ES-I3 (cell line): Measurements from ENCODE around the gene LMX1B.

Experiments used
- H3K36me3 ChIP-seq: 2 replicates; pipeline ENCODE4 v1.6.1; 2013; ENCODE audit warnings: mild to moderate bottlenecking, low read length, control low read depth, moderate library complexity; ENCODE audit not compliant: insufficient read depth
- H3K4me1 ChIP-seq: 2 replicates; pipeline ENCODE4 v1.6.1; 2013; ENCODE audit warnings: mild to moderate bottlenecking, control low read depth, low read length; ENCODE audit not compliant: insufficient read depth
- H3K9ac ChIP-seq: 2 replicates; pipeline ENCODE4 v1.6.1; 2013; ENCODE audit warnings: low read depth, mild to moderate bottlenecking, low read length, moderate library complexity
- H3K9me3 ChIP-seq: 2 replicates; pipeline ENCODE4 v1.6.1; 2013; ENCODE audit warnings: mild to moderate bottlenecking, low read length, moderate library complexity; ENCODE audit not compliant: control insufficient read depth, insufficient read depth

LMX1B gene

DNA sequence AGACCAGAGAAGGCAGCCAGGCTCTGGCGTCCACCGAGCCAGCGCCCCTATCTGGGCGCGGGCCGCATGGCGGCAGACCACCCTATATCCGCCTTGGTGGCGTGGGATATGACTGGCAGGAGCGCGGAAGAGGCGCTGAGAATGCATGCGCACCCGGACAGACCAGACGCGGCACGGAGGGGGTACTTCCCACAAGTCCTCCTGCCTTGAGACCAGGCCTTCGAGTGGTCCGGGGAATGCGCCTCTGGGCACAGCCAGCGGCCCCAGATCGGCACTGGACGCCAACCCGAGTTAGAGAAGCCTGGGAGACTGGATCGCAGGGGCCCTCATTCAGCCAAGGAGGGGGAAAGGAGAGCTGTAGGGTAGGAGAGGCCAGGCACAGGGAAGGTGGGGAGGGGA lies 2.5 kb upstream of the LMX1B start:
- no peaks in the 10 kb centered on the region for H3K9me3 ChIP-seq
- peak overlapping the region; percentile 44; the same call in 1 of the 2 replicates for H3K9ac ChIP-seq
- no peaks in the 10 kb centered on the region for H3K36me3 ChIP-seq
- H3K4me1 ChIP-seq = peaks cover 4% of the 10 kb centered on the region; the same call in 1 of the 2 replicates

DNA sequence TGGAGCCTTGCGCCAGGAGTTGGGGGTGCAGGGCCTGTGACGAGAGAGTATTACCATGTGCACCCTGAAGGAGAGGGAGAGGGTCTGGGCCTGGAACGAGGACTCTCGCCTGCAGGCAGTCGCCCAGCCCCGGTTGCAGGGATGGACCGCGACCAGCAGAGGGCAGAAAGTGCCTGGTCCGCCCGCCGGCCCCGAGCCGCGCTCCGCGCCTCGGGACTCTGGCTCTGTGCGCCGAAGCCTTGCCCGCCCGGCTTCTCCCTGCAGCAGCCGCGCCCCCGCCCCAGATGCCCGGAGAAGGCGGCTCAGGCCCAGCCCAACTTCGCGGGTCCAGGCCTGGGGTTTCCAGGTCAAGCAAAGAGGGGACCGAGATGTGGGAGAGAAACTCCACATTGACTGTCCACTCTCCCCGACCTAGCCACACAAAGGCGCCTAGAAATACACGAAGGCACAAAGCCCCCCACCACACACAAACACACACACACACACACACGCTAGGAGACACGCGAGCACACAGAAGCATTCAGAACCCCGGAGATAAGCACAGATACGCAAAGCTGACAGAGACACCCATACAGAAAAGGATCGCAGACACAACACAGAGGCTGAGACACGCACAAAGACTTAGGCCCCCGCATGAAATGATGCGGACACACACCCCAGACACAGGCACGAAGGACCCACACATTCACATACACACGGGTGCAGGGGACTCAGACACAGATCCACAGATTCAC lies 2.0 kb upstream of the LMX1B start:
- Histone ChIP-seq H3K9ac (peak overlapping the region; percentile 39; the same call in 1 of the 2 replicates), H3K36me3 (no peaks in the 10 kb centered on the region), H3K4me1 (peaks cover 10% of the 10 kb centered on the region; the same call in 1 of the 2 replicates), H3K9me3 (no peaks in the 10 kb centered on the region)

DNA sequence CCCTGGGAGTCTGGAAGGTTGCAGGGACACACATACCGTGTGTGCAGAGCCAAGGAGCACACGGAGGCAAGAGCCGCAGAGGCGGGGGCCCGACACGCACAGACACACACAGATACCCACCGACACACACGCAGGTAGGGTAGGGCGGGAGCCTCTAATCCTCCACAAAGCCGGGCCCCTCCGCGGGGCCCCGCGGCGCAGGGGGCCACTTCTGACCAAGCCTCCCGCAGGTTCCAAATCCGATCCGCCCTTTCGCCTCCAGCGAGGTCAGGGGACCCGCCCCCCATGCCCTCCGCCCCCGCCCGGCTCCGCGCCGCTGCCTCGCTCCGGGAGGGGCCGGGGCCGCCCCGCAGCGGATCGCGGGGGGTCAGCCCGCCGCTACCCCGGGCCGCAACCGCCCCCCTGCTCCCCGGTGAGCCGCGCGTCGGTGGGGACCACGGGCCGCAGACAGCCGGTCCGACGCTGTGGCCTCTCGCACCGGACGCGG lies 1.4 kb upstream of the LMX1B start:
- H3K9ac ChIP-seq = peak overlapping the region; percentile 39; the same call in 1 of the 2 replicates
- no peaks in the 10 kb centered on the region for H3K9me3 ChIP-seq
- no peaks in the 10 kb centered on the region for H3K36me3 ChIP-seq
- H3K4me1 ChIP-seq = peaks cover 16% of the 10 kb centered on the region

DNA sequence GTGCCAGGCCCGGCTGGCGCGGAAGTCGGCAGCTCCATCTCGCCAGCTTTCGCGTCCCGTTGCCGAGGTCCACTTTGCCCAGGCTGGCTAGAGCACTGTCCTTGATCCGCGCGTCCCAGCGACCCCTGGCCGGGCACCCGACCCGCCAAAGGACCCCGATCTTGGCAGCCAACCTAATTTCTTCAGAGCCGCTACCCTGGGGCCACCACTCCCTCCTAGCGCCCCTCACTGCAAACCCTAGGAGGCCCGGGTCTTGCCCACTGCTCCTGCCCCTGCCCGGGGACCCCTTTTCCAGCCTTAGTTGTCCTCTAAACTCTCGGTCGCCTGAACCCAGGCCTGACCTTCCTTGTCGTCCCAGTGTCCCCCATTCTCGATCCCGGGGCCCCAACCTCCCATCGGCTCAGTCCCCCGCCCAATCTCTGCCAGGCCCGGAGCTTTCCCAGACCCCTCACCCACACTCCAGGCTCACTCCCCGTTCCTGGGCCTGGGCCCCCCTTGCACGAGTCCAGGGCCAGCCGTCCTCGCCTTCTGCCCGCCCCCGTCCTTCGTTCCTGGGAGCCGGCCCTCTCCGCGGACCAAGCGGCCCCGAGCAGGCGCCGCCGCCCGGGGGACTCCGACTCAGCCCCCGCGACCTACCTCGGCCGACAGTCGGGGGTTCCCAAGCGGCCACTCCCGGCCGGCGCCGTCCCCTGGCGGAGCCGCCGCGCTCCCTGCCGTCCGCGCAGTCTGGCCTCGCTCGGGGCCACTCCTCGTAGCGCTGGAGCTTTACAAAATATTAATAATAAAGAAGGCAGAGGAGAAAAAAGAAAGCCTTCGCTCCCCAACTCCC lies 701 bp upstream of the LMX1B start:
- peaks cover 20% of the 10 kb centered on the region for H3K4me1 ChIP-seq
- no peaks in the 10 kb centered on the region for H3K9me3 ChIP-seq
- peak overlapping the region; percentile 39; the same call in 1 of the 2 replicates for H3K9ac ChIP-seq
- no peaks in the 10 kb centered on the region for H3K36me3 ChIP-seq

GRCh38 chr9:126614088-126614454 lies 343 bp downstream of the LMX1B start:
- no peaks in the 10 kb centered on the region for H3K9me3 ChIP-seq
- H3K36me3 ChIP-seq = no peaks in the 10 kb centered on the region
- peaks cover 24% of the 10 kb centered on the region for H3K4me1 ChIP-seq
- H3K9ac ChIP-seq = peak overlapping the region; percentile 3; the same call in 1 of the 2 replicates

DNA sequence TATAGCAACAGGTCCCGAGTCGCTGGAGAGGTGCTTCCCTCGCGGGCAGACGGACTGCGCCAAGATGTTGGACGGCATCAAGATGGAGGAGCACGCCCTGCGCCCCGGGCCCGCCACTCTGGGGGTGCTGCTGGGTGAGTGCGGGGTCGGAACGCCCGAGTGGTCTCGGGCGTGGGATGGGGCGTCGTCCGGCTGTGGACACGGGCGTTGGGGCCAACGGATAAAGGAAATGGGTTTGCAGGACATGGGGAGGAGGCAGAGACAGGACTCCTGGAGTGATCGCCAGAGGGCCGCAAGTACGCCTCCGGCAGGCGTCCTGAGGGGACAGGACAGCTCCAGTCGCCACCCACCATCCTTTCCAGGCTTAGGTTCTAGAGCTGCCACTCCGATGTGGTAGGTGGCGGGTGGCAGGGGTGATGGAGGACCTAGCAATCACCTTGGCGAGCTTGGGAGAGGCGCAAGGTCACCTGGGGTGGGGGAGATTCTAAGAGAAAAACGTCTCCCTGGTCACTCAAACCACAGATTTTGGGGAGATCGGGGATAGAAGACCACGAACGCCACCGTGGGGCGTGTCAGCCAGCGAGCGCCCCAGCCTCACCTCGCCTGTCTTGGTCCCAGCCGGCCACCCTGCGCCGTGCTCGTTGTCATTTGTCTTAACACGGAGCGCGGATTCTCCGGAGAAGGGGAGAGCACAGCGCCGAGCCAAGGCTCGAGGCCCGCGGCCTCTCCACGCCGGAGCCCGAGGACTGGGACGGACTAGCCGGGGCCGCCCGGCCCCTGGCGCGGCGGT lies 922 bp downstream of the LMX1B start:
- H3K9me3 ChIP-seq = no peaks in the 10 kb centered on the region
- peaks cover 24% of the 10 kb centered on the region for H3K4me1 ChIP-seq
- no peaks in the 10 kb centered on the region for H3K36me3 ChIP-seq
- H3K9ac ChIP-seq = peak overlapping the region; percentile 39; the same call in 1 of the 2 replicates

DNA sequence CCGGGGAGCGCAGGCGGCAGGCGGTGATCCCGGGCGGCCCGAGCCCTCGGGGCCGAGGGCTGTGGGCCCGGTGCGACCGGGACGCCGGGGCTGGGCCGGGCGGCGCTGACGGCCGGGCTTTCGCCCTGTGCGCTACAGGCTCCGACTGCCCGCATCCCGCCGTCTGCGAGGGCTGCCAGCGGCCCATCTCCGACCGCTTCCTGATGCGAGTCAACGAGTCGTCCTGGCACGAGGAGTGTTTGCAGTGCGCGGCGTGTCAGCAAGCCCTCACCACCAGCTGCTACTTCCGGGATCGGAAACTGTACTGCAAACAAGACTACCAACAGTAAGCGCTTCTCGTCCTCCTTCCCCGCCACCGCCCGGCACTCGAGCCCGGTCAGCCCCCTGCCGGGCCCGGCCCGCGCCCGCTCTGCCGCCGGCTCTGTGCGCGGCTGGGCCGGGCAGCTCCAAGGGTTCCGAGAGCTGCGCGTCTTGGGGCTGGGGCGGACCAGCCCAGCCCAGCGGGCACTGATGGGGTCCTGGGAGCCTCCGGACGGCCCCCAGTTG lies 1.6 kb downstream of the LMX1B start:
- Histone ChIP-seq H3K4me1 (peaks cover 24% of the 10 kb centered on the region), H3K36me3 (no peaks in the 10 kb centered on the region), H3K9me3 (no peaks in the 10 kb centered on the region), H3K9ac (peak overlapping the region; percentile 39; the same call in 1 of the 2 replicates)

GRCh38 chr9:126615791-126616447 lies 2.2 kb downstream of the LMX1B start:
- H3K9ac ChIP-seq = peak overlapping the region; percentile 39; the same call in 1 of the 2 replicates
- H3K36me3 ChIP-seq = no peaks in the 10 kb centered on the region
- peaks cover 24% of the 10 kb centered on the region for H3K4me1 ChIP-seq
- H3K9me3 ChIP-seq = no peaks in the 10 kb centered on the region

DNA sequence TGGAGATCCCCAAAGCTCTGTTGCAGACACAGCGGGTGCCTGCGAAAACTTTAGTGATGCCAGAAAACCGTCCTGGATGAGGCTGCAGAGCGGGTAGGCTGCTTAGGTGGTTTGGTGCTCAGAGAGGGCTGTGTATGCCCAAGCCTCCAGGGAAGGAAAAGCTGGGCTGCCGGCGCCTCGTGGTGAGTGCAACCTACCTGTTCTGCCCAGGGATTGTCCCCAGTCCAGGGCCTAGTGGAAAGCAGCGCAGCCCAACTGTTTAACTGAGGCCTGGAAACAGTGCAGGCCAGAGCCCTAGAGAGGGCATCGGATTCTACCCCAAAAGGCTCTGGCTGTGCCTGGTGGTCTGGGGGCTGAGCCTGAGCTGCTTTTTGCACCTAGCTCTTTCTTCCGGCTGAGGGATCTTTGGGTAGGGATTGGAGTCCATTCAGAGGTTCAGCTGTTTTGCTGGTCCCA lies 2.8 kb downstream of the LMX1B start:
- Histone ChIP-seq H3K36me3 (no peaks in the 10 kb centered on the region), H3K4me1 (peaks cover 27% of the 10 kb centered on the region), H3K9ac (no peak overlapping the region), H3K9me3 (no peaks in the 10 kb centered on the region)

GRCh38 chr9:126617003-126617822 lies 3.5 kb downstream of the LMX1B start:
- Histone ChIP-seq H3K36me3 (no peaks in the 10 kb centered on the region), H3K4me1 (peaks cover 29% of the 10 kb centered on the region), H3K9ac (no peak overlapping the region), H3K9me3 (no peaks in the 10 kb centered on the region)

DNA sequence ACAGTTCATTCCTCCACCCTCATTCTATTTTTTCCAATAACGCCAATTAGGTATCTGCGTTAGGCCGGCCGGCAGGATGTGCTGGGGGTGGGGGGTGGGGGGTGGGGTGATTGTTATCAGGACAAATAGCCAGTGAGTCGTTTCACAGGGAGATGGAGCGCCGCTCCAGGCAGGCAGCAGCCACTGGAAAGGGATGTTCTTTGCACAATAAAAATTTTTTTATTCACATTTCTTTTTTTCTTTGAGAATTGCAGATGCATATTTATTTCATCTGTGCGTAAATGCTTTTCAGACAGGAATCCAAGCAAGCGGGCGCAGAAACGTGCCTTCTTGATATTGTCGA lies 4.1 kb downstream of the LMX1B start:
- no peaks in the 10 kb centered on the region for H3K36me3 ChIP-seq
- no peak overlapping the region; the same call in 1 of the 2 replicates for H3K9ac ChIP-seq
- no peaks in the 10 kb centered on the region for H3K9me3 ChIP-seq
- peaks cover 29% of the 10 kb centered on the region for H3K4me1 ChIP-seq

GRCh38 chr9:126618190-126618584 lies 4.5 kb downstream of the LMX1B start:
- H3K9me3 ChIP-seq = no peaks in the 10 kb centered on the region
- H3K36me3 ChIP-seq = no peaks in the 10 kb centered on the region
- peak overlapping the region; percentile 27; the same call in 1 of the 2 replicates for H3K9ac ChIP-seq
- peaks cover 29% of the 10 kb centered on the region for H3K4me1 ChIP-seq
